ENCODE data around the gene NEURL1. TPM values are rescaled to one million over a fixed set of nuclear protein-coding genes. Genes with fewer than 3 reads are reported as not detected.

NEURL1 gene
- total RNA-seq, 1 experiment from 2014 or later = 4.8 TPM

GRCh38 chr10:103467406-103467805 is 26.1 kb upstream of the NEURL1 start:
- POLR2A ChIA-PET (ENCODE audit: unreplicated experiment) = no interaction called here

DNA sequence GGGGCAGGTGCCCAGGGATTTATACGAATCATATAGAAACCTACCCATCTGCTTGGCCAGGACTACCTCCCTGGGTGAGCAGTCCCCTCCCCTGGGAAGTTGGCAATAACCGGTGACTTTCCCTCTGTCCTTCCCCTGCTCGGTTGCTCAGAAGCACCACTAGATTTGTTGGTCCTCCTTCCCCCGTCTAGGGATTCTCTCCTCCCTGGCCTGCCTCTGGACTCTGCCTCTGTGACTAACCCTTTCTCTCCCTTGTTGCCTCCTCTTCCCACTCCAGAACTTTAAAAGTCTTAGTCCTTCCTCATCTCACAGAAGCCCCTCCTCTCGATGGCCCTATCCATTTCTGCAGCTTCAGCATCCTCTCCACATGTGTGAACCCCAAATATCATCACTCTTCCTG is 24.3 kb upstream of the NEURL1 start:
- no peak for TF ChIP-seq EZH2 (IDR thresholded peaks at IDR 0.05; ENCODE audit: low read depth)
- TF ChIP-seq CTCF (conservative IDR thresholded peaks at IDR 0.05) = no peak
- intact Hi-C loops (cut with micrococcal nuclease; ENCODE audit: unreplicated experiment) = no loop called here
- no peaks in the 10 kb centered on the region for H3K9me3 ChIP-seq (ENCODE audit: insufficient read depth, low read depth)
- no TSS peak for BruUV-seq (replicated peaks)
- peaks cover 19% of the 10 kb centered on the region; the same call in 1 of the 2 replicates for H3F3A ChIP-seq (ENCODE audit: insufficient read depth, low read depth)
- ChIA-PET CTCF (no interaction called here), POLR2A (ENCODE audit: unreplicated experiment) (no interaction called here)
- H3K79me2 ChIP-seq (ENCODE audit: low read depth) = no peaks in the 10 kb centered on the region
- no peak overlapping the region for H3K4me2 ChIP-seq
- H3K27me3 ChIP-seq (ENCODE audit: insufficient read depth, low read depth) = no peaks in the 10 kb centered on the region
- no peak for DNase-seq
- peaks cover 29% of the 10 kb centered on the region for H3K4me1 ChIP-seq (replicated peaks; ENCODE audit: insufficient read depth)
- H3K27ac ChIP-seq = no peak overlapping the region
- no peaks in the 10 kb centered on the region for H3K36me3 ChIP-seq (ENCODE audit: low read depth)
- no peak overlapping the region for H2AFZ ChIP-seq
- no peaks in the 10 kb centered on the region for H4K20me1 ChIP-seq (ENCODE audit: insufficient read depth)
- H3K4me3 ChIP-seq = no peak overlapping the region
- no peaks in the 10 kb centered on the region for H3K9me2 ChIP-seq (ENCODE audit: insufficient read depth)

More at GRCh38 chr10:103467406-103467805, 26.1 kb upstream of the NEURL1 start:
- TF ChIP-seq EZH2 (IDR thresholded peaks at IDR 0.05; ENCODE audit: low read depth) (no peak), CTCF (conservative IDR thresholded peaks at IDR 0.05) (no peak)
- H3K9me3 ChIP-seq (ENCODE audit: insufficient read depth, low read depth) = no peaks in the 10 kb centered on the region
- no peak overlapping the region for H3K4me3 ChIP-seq
- peaks cover 26% of the 10 kb centered on the region for H3K4me1 ChIP-seq (replicated peaks; ENCODE audit: insufficient read depth)
- no peak overlapping the region for H3K4me2 ChIP-seq
- no peaks in the 10 kb centered on the region for H3K27me3 ChIP-seq (ENCODE audit: insufficient read depth, low read depth)
- no TSS peak for BruUV-seq (replicated peaks)
- CTCF ChIA-PET = no interaction called here
- peaks cover 14% of the 10 kb centered on the region; the same call in 1 of the 2 replicates for H3F3A ChIP-seq (ENCODE audit: insufficient read depth, low read depth)
- no peak overlapping the region for H3K27ac ChIP-seq
- no peaks in the 10 kb centered on the region for H3K9me2 ChIP-seq (ENCODE audit: insufficient read depth)
- no peaks in the 10 kb centered on the region for H4K20me1 ChIP-seq (ENCODE audit: insufficient read depth)
- intact Hi-C loops (cut with micrococcal nuclease; ENCODE audit: unreplicated experiment) = no loop called here
- H3K79me2 ChIP-seq (ENCODE audit: low read depth) = no peaks in the 10 kb centered on the region
- no peak overlapping the region for H2AFZ ChIP-seq
- no peaks in the 10 kb centered on the region for H3K36me3 ChIP-seq (ENCODE audit: low read depth)
- no peak for DNase-seq

DNA sequence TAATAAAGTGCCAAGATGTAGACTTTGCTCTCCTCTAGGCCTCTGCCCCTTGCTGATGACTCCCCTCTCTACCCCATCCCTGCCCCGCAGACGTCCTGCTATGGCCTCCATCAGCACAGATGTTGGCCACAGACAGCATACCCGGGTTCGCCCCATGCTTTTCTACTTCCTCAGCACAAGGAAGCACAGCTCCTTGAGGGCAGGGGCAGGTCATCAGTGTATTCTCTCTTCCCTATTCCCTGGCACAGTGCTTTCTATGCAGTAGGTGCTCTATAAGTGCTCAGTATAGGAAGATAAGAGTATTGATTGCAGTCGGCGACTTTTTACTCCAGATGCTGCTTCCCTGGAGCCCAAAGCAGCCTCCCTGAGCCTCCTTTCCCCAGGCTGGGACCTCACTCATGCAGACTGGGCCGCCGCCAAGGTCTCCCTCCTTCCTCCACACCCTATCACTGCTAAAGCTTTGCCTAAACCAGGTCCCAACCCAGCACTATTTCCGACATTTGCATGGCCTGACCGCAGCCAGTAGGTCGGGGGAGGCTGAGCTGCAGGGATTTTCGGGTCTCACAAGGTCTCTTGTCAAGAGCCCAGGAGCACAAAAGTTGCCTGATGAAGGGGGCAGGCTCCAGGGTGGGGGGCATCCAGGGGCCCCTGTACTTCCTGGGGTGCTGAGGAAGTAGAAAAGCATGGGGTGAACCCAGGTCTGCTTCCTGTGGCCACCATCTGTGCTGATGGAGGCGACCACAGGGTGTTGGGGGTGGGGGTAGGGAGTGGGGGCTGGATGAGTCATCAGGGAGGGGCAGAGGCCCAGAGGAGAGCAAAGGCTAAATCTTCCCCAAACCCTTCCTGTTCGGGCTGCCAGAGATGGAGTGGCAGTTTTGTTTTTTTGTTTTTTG is 22.5 kb upstream of the NEURL1 start:
- DNase-seq = peak; percentile 63 to 67
- intact Hi-C loops (cut with micrococcal nuclease; ENCODE audit: unreplicated experiment) = loop anchor here (1.0 kb wide), 1 partner anchor 20 kb away; no protein-coding TSS in a partner anchor
- ChIA-PET CTCF (no interaction called here), POLR2A (ENCODE audit: unreplicated experiment) (interaction anchor here (0.6 to 0.9 kb wide), 3 partner anchors 10 to 1825 kb away, joined by 3 to 6 read pairs (median 4); no protein-coding TSS in a partner anchor)
- Histone ChIP-seq H3K79me2 (ENCODE audit: low read depth) (no peaks in the 10 kb centered on the region), H3K27ac (peak overlapping the region; percentile 94), H3F3A (ENCODE audit: insufficient read depth, low read depth) (peaks cover 19% of the 10 kb centered on the region; the same call in 1 of the 2 replicates), H3K9me2 (ENCODE audit: insufficient read depth) (no peaks in the 10 kb centered on the region), H3K4me1 (replicated peaks; ENCODE audit: insufficient read depth) (peaks cover 29% of the 10 kb centered on the region), H2AFZ (peak overlapping the region; percentile 52; the same call in 1 of the 2 replicates), H3K36me3 (ENCODE audit: low read depth) (no peaks in the 10 kb centered on the region), H3K4me2 (peak overlapping the region; percentile 76), H3K9me3 (ENCODE audit: insufficient read depth, low read depth) (no peaks in the 10 kb centered on the region), H3K4me3 (peak overlapping the region; percentile 43), H4K20me1 (ENCODE audit: insufficient read depth) (no peaks in the 10 kb centered on the region), H3K27me3 (ENCODE audit: insufficient read depth, low read depth) (no peaks in the 10 kb centered on the region)
- TF ChIP-seq CTCF (conservative IDR thresholded peaks at IDR 0.05) = no peak
- TF ChIP-seq EZH2 (IDR thresholded peaks at IDR 0.05; ENCODE audit: low read depth) = no peak
- TSS peak; percentile 30 for BruUV-seq (replicated peaks)
